Epithelial cell of prostate (primary cell): ENCODE data around the gene ITGB7.

ENCODE experiments used
- DNase-seq: peaks from one replicate; pipeline ENCODE4 v3.0.0-alpha.2; 2011; ENCODE audit warnings: low read depth, low spot score
- H3K27ac ChIP-seq: fragments of 450-650 bp; 2 replicates; pipeline ENCODE4 v1.5.1; 2017; ENCODE audit warnings: mild to moderate bottlenecking

Gene ITGB7

DNA sequence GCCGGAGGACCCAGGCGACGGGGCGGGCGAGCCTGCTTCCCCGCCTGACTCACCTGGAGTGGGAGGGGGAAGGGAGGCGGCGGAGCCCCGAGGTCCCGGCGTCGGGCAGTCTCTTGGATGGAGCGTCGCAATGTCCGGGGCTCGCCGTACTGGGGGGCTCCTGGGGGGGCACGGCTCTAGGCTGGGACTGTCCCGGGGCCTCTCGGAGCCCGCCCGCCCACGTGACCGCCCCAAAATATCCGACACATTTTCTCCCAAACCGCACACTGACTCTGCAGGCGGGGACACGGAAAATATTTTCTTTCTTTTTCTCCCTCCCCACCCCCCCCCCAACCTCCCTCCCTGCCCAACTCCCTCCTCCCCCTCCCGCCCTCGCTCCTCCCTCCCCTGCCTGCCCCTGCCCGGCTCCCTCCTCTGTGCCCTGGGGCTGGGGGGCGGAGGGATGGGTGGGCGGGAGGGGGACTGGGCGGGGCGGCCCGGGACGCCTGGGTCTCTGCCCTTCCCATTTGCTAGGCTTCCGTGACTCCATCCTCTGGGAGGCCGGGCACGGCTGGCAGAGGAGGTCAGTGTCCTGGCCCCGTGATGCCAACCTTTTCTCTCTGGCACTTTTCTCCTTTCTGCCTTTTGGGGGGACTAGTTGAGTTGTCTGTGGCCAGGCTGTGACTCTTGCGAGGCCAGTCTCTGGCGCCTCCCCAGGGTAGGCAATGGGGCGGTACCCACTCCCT is 25.0 kb upstream of the ITGB7 start, which contains the start of gene RARG:
TSS of gene RARG (minus strand) at position 289 of the 725 bp plus-strand sequence. CDS start 4,664 bp downstream, outside the sequence.
- peak within 1 kb of the TSS; percentile 93 for H3K27ac ChIP-seq
- no peak for DNase-seq

DNA sequence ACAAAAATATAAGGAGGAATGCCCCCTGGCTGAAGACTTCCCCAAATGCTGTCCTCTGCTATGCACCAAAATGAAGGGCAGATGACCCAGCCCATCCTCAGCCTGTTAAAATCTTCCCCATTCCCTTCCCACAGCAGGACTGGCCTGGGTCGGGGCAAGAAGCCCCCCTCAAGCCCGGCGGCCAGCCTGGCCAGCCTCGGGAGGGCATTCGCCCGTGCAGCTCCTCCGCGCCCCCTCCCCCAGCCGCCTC is 24.5 kb upstream of the ITGB7 start:
- peak overlapping the region; percentile 93 for H3K27ac ChIP-seq
- DNase-seq: no peak

DNA sequence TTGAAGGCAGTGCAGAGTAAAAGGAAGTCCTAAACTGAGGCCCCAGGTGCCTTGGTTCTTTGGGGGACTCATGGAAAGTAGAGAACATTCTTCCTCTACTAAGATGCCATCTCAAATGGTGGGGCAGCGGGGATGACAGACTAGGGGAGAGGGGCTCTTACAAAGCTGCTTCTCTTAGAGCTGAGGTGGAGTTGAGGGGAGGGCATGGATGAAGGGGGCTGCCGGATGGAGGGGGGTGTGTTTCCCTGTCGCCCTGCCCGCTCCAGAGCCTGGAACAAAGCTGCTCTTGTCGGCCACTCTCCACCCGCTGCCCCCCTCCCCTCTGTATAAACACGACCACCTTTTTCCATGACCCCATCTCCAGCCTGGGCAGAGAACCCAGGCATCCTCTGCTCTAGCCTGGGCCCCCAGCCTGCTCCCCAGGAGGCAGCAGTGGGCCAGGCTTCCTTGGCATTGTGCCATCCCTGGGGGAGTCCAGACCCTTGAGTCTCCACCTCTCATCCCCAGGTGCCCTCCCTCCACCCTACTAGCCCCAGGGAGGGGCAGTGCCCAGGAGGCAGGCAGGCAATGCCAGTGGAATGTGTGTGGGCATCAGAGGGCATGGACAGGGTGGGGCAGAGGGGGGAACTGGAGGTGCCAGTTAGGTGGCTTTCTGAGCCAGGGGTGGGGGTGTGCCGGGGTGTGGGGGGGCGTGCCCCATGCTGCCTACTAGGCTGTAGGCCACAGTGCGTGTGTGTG is 23.2 kb upstream of the ITGB7 start:
- DNase-seq: peak; percentile 69
- H3K27ac ChIP-seq: peak overlapping the region; percentile 93

DNA sequence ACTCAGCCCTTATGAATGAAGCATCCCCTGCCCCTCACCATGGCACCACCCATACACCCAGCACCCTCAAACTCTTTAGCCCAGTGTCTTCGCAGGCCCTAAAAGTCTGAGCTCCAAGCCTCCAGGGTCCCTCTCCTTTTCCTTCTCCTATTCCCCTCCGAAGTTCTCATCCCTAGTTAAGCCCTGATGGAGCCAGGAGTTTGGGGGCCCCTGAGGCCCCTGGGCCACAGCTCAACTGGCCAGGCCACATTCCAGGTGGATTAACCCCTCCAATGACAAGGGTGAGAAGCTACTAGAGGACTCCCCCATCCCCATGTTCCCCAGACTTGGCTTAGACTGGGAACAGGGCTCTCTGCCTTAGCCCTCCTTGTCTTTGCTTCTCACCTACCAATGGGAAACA is 22.4 kb upstream of the ITGB7 start:
- peak overlapping the region; percentile 93 for H3K27ac ChIP-seq
- no peak for DNase-seq

DNA sequence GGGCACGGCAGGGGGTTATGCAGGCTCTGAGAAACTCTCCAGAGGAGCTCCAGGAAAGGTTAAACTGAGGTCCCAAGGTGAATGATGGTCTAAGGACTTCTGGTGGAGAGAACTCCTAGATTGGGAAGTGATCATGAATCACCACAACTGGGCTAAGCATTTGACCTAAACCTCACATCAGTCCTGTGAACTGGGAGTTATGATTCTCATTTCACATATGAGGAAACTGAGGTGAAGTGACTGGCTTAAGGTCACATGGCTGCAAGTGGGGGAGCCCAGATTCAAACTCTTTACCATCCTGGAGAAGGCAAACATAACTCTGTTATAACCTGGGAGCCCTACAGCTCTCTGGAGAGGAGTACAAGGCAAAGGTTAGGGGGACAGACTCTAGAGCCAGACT is 20.8 kb upstream of the ITGB7 start:
- DNase-seq: no peak
- peak overlapping the region; percentile 93 for H3K27ac ChIP-seq

DNA sequence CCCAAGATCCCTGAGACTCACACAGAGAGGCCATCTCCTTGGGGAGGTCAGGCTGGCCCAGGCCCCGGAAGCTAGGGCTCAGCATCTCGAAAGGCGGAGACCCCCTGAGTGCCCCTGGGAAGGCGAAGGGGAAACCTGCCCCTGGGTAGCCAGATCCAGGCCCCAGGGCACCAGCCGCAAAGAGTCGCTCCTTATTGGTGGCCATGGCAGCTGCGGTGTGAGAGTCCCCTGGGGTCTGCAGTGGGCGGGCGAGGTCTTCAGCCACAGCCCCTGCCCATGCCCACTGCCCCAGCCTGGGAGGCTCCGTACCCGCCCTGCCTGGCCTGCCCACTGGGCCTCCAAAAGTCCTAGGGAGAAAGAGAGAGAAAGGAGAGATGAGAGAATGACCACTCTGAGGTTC is 20.3 kb upstream of the ITGB7 start:
- no peak for DNase-seq
- peak overlapping the region; percentile 93 for H3K27ac ChIP-seq

DNA sequence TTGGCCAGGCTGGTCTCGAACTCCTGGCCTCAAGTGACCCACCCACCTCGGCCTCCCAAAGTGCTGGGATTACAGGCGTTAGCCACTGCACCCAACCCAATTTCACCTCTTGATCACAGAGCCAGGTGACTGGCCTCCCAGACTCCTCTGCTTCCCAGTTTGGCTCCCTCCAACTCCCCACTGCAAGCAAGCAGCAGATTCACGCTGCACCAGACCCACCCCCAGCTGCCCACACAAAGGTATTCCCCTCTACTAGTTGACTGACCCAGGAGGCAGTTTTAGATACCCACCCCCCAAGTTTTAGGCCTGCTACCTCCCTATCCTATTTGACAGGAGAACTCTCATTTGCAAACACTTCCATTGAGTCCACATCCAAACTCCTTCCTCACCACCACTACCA is 19.8 kb upstream of the ITGB7 start:
- DNase-seq: no peak
- H3K27ac ChIP-seq: peak overlapping the region; percentile 93

DNA sequence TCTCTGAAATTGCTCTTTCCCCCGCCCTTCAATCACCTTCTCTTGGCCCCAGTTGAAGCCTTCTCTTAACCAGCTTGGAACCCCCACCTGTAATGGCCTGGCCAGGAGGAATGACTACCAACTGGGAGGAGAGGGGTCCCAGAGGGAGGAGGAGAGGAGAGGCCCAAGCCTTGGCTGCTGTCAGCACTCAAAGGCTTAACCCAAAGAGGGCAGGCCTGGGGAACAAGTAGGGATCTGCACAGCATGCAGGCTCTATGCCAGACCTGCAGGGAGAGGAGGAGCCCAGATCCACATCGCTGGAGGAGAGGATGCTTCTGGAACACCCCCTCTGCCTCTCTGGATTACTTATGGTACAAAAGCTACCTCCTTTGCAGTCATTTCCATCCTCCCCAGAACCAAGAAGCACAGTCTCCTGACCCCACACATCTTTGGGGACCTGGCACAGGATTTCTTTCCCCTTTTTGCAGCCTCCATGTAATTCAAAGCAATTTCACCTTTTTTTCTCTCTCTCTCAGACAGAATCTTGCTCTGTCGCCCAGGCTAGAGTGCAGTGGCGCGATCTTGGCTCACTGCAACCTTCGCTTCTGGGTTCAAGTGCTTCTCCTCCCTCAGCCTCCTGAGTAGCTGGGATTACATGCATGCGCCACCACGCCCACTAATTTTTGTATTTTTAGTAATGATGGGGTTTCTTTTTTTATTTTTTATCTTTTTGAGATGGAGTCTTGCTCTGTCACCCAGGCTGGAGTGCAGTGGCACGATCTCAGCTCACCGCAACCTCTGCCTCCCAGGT is 18.8 kb upstream of the ITGB7 start:
- peak overlapping the region; percentile 99 for H3K27ac ChIP-seq
- DNase-seq: no peak

DNA sequence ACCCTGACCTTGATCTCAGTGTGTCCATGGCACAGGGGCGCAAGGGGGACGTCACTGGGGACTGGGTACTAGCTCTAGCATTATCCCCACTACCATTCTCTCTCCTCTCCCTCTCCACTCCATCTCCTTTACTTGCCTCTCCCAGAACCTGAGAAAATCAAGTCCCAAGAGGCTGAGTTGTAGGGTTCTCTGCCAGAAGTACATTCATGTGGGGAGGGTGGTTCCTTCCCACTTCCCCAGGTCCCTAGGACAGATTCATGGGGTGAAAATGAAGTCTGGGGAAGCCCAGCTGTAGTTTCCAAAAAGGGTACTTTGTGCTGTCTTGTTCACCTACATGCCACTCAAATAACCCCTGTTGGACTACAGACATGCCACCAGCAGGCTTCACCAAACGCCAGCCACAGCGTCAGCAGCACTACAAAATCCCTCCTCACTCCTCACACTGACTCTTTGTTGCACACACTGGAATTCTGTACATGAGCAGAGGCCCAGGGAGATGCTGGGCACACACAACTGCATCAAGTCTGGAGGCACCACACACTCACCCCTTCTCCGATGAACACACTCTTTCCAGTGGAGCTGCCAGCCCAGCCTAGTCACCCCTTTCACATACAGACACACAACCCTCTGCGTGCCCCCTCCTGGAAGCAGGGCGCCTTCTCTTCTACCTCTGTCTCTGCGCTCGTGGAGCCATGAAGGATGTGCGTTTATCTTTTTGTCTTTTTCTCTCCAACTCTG is 18.0 kb upstream of the ITGB7 start:
- H3K27ac ChIP-seq: peak overlapping the region; percentile 99
- DNase-seq: no peak

DNA sequence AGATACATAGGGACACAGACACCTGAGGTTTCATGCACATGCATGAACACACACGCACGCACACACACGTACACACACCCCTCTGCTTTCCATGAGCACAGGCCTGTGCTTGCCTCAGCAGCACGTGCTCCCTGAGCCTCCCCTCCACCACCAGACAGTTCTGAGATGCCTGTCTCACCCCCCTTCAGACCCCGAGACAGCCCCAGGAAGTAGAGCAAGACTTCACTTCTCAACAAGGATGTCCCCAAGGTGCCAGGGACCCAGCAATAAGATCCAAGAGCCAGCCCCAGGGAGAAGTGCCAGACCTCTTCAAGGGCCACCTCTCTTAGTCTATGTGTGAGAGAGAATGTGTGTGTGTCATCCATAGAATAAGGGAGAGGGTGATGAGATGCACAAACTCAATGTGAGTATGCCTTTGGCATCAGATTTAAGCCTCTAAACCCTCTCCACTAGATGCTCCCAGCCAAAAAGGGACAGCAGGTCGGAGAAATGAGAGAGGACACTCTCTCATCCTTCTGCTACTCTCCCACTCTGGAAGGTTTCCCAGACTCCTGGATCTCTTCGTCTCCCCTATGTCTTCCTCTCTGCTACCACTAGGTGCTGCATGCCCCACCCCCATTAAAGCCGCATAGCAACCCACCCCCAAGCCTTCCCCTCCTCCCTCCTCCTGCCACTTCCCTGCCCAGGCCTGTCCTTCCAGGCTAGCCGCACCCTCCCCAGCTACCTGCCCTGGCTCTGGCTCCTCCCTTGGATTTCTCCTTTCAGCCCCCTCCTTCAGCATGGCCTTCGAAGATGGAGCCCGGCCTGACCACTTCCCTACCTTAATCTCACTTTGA is 17.2 kb upstream of the ITGB7 start:
- peak overlapping the region; percentile 99 for H3K27ac ChIP-seq
- no peak for DNase-seq

DNA sequence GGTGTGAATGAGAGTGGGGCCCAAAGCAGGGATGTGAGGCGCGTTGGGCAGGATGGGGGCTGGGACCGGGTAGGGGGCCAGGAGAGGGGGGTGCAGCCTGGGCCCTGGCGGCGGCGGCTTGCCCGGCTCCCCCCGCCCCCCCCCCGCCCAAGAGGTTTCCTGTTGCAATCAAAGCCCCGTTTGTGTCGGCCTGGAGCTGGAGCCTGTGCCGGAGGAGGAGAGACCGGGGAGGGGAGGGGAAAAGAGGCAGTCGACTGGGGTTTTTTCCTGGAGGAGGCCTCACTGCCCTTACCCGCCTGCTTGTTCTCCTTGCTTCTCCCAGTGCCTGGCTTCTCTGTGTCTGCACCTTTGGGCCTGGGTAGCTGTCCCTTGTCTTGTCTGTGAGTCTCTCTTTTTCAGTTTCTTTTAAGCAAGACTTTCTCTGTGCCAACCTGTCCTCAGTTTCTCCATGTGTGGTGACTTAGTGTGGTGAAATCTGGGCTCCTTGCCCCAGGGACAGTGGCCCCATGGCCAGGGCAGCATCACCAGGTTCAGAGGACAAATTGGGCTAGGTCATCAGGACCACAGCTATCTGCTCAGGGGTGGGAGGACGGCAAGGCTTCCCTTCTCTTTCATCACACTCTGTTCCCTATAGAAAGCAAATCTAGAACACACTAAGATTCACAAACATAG is 16.5 kb upstream of the ITGB7 start:
- H3K27ac ChIP-seq: peak overlapping the region; percentile 99
- DNase-seq: no peak

DNA sequence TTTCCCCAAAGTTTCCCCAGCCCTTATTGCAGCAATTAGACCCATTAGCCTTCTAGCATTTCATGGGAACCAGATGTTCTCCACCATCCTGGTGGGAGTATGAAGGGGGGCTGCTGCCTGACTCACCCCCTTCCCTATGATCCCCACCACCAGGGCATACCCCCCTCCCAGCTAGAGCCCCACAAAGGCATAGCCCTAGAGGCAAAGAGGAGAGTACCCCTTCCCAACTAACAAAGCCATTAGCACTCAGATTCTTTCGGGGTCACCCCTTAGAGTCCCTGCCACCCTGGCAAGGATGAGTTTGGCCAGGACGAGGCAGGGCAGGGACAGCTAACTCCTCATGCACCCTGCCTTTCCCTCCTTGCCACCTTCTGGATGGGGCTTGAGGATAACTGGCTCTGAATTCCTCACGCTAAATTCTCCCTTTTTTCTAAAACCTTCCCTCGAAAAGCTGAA is 15.8 kb upstream of the ITGB7 start:
- peak overlapping the region; percentile 99 for H3K27ac ChIP-seq
- no peak for DNase-seq

DNA sequence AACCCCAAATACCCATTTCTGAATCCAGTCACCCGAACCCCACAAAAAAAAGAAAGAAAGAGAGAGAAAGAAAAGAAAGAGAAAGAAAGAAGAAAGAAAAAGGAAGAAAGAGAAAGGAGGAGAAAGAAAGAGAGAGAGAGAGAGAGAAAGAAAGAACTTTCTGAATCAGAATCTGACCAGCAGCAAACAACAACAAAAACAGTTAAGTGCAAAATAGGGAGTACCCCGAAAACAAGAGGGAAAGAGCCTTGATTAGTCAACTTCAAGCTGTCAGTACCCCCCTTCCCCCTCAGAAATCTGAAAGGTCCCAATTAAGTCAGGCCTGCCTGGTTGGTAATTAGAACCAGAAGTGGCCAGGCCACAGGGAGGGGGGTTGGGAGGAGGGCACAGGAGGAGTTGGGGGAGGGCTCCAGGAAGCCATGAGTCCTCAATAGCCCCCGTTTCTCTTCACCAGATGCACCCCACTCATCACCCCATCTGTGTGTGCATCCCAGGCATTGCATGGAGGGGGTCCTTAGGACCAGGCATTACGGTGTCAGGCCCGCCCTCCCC is 15.2 kb upstream of the ITGB7 start:
- no peak for DNase-seq
- peak overlapping the region; percentile 99 for H3K27ac ChIP-seq

DNA sequence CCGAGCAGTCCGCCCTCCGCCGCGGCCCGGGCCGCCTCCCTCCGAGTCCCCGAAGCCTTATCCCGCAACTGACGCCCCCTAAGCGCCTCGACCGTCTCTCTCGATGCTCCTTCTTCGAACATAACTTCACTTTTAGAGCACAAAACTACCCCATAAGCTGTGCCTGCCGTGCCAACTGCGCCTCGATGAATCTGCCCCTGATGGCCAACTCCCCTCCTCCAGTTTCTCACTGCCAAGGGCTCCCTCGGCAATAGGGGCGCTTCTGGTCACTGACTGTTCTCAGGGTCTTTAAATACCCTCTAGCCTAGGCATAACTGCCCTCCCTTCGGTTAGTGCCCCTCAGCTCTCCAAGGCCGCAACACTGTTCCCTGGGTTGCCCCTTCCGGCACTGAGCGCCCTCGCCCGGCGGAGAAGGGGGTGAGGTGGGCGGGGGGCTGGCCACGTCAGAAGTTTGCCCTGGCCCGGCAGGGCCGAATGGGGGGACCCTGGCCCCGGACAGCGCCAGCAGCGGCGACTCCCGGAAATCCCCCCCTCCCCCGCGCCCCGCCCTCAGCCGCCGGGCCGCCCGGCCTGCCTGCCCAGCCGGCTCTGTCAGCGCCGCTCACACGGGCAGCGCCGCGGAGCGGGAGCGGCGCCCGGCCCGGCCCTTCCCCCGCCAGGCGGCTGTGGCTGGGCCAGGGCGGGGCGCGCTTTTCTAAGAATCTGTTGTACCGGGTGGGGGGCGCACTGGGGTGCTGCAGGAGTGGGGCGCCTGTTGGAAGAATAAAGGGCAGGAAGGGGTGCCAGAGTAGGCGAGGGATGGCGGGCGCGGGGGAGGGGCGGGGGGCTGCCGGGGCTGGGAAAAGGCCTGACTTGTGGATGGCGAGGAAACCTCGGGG is 14.4 kb upstream of the ITGB7 start:
- peak overlapping the region; percentile 99 for H3K27ac ChIP-seq
- DNase-seq: no peak

DNA sequence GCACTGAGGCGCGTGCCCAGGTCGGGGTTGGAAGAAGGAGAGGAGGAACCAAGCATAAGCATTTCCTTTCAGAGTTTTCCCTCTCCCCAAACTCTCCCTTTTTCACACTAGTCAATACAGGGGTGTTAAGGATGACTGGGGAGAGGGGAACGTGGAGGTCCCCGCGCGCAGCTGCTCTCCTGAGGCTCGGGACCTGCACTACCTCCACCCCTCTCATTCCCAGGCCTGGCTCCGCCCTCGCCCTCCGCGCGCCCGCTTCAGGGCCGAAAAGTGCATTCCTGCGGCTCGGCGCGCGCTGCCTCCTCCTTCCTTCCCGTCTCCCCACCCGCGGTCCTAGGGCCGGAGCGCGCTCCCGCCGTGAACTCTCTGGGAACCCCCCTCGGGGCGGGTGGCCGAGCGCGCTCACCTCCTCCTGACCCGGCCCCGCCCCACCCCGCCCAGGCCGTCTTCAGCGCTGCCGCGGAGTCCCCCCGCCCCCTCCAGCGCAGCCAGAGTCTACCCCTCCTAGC is 13.7 kb upstream of the ITGB7 start:
- DNase-seq: no peak
- peak overlapping the region; percentile 99 for H3K27ac ChIP-seq

DNA sequence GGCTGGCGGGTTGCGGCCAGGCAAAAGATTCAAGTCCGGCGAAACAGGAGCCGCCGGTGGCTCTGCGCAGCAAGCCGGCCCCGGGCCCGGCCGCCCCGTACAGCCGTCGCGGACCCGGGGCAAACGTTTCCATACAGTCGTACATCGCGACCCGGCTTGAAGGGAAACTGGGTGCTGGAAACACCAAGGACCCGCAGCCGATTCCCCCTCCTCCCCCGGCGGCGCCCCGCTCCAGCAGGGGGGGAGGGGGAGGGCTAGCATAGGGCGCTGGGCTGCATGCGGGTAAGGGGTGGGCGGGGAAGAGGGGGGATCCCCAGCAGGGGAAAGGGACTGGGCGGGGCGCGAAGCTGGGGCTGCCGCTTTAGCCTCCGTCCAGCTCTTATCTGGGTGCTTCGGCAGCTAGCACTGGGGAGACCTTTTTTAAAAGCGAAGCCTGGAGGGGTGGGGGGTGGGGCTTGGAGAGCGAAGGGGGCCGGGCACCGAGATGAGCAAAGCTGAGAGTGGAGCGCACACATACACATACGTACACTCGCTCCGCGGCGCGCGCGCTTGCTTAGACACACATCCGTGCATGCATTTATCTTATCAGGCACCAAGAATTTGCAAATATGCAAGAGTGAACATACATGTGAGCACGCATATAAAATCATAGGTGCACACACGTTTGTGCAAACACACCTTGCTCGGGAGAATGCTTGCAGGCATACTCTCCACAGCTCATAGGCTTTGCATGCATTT is 13.1 kb upstream of the ITGB7 start:
- DNase-seq: no peak
- H3K27ac ChIP-seq: peak overlapping the region; percentile 99
